Fibroblast of the aortic adventitia (primary cell): ENCODE measurements around the gene CNKSR1. TPM values are rescaled to one million over a fixed set of nuclear protein-coding genes. Genes with fewer than 3 reads are reported as not detected.

Experiments
- DNase-seq: peaks from one replicate; pipeline ENCODE4 v3.0.0-alpha.2; 2010; ENCODE audit warnings: low read depth
- H3K4me3 ChIP-seq: 2 replicates; pipeline ENCODE4 v1.5.1; 2011; ENCODE audit warnings: low read depth, mild to moderate bottlenecking, control low read depth, low read length, moderate library complexity
- total RNA-seq: library from RNA; depleted of rRNA; stranded (reverse); fragments of >200 nt; gene quantifications from 2 replicates; pipeline ENCODE4 v1.2.3, GENCODE V29; 2012; ENCODE audit warnings: low replicate concordance
- TF ChIP-seq, protein P1 (sequence below): IDR thresholded peaks from 2 replicates; pipeline ENCODE4 v1.5.1; 2011; ENCODE audit warnings: mild to moderate bottlenecking, low read length, control low read depth, inconsistent platforms; ENCODE audit not compliant: insufficient read depth

CNKSR1 gene
- total RNA-seq, 1 donor, result 0.27 TPM

DNA sequence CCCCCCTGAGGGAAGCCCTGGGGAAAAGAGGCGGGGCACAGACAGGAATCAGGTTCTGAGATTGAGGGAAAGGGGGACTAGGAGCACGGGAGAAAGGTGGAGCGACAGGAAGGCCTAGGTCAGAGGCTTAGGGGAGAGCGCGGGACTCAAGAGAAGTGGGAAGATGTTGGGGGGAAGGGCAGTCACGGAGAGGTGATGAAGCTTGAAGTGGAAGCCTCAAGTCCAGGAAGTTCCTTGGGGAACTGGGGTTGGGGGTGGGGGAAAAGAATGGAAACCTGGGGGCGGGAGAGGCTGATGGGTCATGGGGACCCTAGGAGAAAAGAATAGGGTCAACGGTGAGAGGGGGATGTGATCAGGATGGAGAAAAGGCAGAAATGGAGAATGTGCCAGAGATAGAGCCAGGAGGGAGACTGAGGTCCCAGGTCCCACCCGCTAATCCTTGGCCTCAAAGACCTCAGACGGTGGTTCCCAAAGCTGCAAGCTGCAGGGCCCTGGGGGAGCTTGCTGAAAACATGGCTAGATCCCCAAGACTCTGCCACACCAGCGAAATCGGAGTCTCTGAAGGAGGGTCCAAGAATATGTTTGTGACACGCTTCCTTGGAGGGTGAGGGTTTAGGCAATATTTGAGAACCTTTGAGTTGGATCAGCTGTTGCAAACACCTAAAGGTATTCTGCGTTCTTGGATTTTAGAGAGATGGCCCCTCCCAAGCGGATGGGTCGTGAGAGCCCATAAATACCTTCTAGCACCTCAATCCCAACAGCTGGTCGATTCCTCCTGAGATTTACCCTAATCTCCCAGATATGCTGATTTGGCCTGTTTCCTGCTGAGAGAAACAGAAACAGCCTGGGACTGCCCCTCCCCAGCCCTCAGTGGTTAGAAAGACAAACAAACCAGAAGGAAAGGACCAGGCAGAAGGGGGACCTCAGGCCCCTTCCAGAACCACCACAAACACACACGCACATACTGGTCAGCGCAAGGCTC is 12.1 kb upstream of the CNKSR1 start:
- TF ChIP-seq, protein P1, sequence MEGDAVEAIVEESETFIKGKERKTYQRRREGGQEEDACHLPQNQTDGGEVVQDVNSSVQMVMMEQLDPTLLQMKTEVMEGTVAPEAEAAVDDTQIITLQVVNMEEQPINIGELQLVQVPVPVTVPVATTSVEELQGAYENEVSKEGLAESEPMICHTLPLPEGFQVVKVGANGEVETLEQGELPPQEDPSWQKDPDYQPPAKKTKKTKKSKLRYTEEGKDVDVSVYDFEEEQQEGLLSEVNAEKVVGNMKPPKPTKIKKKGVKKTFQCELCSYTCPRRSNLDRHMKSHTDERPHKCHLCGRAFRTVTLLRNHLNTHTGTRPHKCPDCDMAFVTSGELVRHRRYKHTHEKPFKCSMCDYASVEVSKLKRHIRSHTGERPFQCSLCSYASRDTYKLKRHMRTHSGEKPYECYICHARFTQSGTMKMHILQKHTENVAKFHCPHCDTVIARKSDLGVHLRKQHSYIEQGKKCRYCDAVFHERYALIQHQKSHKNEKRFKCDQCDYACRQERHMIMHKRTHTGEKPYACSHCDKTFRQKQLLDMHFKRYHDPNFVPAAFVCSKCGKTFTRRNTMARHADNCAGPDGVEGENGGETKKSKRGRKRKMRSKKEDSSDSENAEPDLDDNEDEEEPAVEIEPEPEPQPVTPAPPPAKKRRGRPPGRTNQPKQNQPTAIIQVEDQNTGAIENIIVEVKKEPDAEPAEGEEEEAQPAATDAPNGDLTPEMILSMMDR, result no peak
- DNase-seq, result no peak
- H3K4me3 ChIP-seq, result no peak overlapping the region

DNA sequence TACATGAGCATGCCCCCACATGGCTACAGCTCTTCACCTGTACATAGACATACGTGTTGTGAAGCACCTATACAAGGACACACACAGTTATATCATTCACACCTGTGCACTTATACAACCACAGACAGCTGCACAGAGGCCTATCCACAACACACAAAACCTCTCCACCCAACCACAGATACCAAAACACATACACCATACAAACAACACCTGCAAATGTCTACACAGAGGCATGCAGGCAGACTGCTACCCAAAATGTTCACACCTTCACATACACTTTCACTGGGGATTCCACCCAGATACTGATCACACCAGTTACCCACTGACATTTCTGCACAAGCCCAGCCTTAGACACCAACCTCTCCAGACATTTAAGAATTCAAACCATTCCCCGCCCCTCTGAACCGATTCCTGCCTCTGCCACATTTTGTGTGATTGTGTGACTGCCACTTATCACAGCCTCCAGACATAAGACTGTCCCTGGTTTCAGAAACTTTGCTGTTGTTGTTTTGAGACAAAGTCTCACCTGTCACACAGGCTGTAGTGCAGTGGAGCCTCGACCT is 10.5 kb upstream of the CNKSR1 start:
- TF ChIP-seq, protein P1, result no peak
- no peak for DNase-seq
- no peak overlapping the region for H3K4me3 ChIP-seq

DNA sequence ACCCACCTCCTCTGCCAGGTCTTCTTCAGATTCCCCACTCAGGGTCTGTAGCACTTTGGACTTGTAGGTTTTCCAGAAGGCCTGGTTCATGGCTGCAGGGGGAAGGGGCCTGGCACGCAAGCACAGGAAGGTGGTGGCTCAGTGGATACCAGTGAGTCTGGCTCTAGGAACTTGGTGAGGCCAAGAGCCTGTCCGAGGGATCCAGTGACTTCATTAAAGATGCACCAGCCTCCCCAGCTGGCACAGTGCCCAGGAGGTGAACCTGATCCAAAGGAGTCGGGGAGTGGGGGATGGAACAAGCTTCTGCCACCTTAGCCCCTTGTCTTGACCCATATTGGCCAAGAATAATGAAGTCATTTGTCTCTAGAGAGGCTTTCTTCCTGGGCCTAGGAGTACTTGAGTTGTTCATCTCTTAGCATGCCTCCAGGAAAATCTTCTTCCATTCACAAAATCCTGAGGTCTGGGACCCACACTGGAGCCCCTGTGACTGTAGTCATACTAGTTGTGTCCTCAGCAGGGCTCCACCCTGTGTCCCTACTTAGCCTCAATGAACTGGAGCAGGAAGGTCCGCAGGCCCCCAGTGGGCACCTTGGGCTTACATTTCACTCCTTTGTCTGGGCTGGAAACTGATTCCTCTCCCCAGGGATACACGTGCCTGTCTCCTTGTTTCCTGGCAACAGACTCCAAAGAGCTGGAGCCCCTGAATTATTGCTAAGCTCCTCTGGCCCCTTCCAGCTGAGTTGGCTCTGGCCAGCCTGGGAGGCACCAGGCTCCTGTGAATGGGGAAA is 8.7 kb upstream of the CNKSR1 start, which contains the start of gene C1orf232:
C1orf232 (minus strand) TSS at position 554 of the 788 bp plus-strand sequence; CDS start at position 90, 464 bp downstream.
- DNase-seq, result no peak
- TF ChIP-seq, protein P1, result no peak
- peak within 1 kb of the TSS; percentile 89 for H3K4me3 ChIP-seq

DNA sequence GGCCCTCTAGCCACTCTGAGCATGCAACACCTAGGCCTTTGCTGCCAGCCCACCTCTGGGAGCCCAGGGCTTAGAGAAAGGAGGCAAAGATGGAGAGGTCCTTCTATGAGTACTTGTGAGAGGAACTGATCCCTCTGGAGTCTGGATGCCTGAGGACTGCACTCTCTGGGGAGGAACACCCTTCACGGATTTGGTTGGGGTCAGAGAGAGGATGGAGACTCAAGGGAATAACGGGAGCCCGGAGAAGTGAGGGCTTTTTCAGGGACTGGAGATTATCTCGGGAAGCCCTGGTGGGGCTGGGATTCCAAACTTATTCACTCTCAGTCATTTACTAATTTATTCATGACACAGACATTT is 8.1 kb upstream of the CNKSR1 start:
- DNase-seq, result no peak
- TF ChIP-seq, protein P1, result no peak
- H3K4me3 ChIP-seq, result peak overlapping the region; percentile 89

DNA sequence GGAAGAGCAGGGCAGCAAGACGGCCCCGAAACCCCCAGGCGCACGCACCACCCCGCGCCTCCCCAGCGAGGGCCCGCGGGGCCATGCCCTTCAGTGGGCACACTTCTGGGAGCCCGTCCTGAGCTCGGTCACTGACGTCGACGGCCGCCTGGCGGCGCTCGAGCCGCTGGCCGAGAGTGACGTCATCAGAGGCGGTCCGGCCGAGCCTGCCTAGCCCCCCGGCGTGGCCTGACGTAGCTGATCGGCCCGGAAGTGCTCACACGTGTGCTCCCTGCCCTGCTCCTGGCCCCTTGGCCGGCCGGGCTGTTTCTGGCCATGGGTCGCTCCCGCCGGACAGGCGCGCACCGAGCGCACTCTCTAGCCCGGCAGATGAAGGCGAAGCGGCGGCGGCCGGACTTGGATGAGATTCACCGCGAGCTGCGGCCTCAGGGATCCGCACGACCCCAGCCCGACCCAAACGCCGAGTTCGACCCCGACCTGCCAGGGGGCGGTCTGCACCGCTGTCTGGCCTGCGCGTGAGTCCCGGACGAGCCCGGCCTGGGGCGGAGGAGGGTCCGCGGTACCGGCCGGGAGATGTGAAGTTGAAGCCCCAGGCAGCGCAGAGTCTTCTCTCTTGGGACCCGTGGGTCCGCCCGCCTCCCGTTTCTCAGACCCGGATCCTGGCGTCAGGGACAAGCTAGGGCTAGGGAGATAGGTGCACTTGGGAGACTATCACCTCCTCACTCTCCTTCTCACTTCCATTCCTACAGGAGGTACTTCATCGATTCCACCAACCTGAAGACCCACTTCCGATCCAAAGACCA is 7.4 kb upstream of the CNKSR1 start, which contains the start of gene ZNF593:
ZNF593 (plus strand) TSS at position 240 of the 803 bp plus-strand sequence; CDS start at position 316, 76 bp downstream.
- peak; percentile 87 for DNase-seq
- TF ChIP-seq, protein P1, result peak; percentile 82
- peak within 1 kb of the TSS; percentile 89 for H3K4me3 ChIP-seq

DNA sequence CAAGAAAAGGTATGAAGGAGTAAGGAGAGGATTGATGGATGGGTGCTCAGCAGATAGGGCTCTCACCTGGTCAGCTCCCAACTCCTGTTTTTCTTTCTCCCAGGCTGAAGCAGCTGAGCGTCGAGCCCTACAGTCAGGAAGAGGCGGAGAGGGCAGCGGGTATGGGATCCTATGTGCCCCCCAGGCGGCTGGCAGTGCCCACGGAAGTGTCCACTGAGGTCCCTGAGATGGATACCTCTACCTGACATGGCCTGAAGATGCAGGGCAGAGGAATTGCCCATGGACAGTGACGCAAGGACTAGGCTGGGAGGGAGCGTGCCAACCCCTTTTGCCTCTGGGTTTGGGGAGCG is 6.8 kb upstream of the CNKSR1 start:
- peak overlapping the region; percentile 89 for H3K4me3 ChIP-seq
- DNase-seq, result no peak
- TF ChIP-seq, protein P1, result no peak
